ENCODE measurements around the gene MAP4K1.

The MAP4K1 gene

GRCh38 chr19:38644719-38645118 lies 27.0 kb upstream of the MAP4K1 start:
- H3K4me3 ChIP-seq (ENCODE audit: low read length), result no peak overlapping the region
- peak; percentile 68 for DNase-seq (ENCODE audit: low read depth)
- no peak for TF ChIP-seq CTCF (IDR thresholded peaks at IDR 0.05; ENCODE audit: insufficient read depth, low read depth, low read length, missing control alignments)

DNA sequence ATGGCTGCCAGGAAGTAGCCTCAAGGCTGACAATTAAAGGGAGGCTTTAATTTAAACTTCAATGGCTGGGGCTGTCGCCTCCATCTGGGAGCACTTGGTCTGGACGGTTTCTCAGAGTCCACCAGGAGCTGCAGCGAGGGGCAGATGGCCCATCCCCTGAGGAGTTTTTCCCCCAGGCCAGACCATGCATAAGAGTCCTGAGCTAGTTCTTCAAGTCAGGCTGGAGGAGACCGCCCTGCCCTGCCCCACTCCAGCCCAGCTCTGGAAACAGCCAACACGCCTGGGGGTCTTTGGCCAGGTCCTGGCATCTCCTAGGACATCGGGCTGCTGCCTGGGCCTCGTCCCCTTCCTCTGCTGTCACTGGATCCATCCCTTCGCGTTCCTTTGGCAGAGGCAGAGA lies 24.4 kb upstream of the MAP4K1 start:
- no peak for TF ChIP-seq CTCF (IDR thresholded peaks at IDR 0.05; ENCODE audit: insufficient read depth, low read depth, low read length, missing control alignments)
- H3K4me3 ChIP-seq (ENCODE audit: low read length), result no peak overlapping the region
- no peak for DNase-seq (ENCODE audit: low read depth)

DNA sequence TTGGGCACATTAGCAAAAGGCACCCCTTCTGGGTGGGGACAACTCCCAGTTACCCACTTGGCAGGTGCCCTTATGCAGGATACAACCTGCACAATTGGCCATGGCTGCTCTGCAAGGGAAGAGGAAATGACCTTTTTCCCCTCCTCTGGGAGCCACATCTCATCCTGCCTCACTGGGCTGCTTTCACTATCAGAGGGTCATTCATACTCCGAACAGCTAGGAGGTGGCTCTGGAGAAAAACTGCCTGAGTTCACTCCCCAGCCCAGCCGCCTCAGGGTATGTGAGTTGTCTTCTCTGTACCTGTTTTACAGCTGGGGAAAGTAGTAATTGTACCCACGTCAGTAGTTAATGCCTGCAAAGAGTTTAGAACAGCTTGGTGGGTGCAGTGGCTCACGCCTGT lies 22.6 kb upstream of the MAP4K1 start:
- no peak overlapping the region for H3K4me3 ChIP-seq (ENCODE audit: low read length)
- no peak for TF ChIP-seq CTCF (IDR thresholded peaks at IDR 0.05; ENCODE audit: insufficient read depth, low read depth, low read length, missing control alignments)
- peak; percentile 60 for DNase-seq (ENCODE audit: low read depth)

- H3K4me3 ChIP-seq (ENCODE audit: low read length), result no peak overlapping the region
- no peak for DNase-seq (ENCODE audit: low read depth)
- no peak for TF ChIP-seq CTCF (IDR thresholded peaks at IDR 0.05; ENCODE audit: insufficient read depth, low read depth, low read length, missing control alignments)
Observed at GRCh38 chr19:38639679-38640078, 21.9 kb upstream of the MAP4K1 start.

DNA sequence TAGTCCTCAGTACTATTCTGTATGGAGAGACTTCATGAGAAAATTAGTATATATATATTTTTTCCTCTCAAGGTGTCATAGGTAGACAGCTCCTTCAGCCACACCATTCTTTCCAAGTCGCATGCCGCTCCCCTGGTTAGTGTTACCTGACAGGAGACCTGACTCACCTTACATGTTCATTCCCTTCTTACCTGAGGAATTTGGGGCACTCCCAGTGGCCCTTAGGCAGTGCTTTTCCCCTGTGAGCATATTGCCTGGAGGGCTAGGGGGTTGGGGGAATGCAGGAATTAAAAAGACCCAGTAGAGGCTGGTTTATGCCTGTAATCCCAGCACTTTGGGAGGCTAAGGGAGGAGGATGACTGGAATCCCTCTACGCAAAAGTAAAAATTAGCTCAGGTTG lies 20.7 kb upstream of the MAP4K1 start:
- TF ChIP-seq CTCF (IDR thresholded peaks at IDR 0.05; ENCODE audit: insufficient read depth, low read depth, low read length, missing control alignments), result no peak
- peak; percentile 79 for DNase-seq (ENCODE audit: low read depth)

DNA sequence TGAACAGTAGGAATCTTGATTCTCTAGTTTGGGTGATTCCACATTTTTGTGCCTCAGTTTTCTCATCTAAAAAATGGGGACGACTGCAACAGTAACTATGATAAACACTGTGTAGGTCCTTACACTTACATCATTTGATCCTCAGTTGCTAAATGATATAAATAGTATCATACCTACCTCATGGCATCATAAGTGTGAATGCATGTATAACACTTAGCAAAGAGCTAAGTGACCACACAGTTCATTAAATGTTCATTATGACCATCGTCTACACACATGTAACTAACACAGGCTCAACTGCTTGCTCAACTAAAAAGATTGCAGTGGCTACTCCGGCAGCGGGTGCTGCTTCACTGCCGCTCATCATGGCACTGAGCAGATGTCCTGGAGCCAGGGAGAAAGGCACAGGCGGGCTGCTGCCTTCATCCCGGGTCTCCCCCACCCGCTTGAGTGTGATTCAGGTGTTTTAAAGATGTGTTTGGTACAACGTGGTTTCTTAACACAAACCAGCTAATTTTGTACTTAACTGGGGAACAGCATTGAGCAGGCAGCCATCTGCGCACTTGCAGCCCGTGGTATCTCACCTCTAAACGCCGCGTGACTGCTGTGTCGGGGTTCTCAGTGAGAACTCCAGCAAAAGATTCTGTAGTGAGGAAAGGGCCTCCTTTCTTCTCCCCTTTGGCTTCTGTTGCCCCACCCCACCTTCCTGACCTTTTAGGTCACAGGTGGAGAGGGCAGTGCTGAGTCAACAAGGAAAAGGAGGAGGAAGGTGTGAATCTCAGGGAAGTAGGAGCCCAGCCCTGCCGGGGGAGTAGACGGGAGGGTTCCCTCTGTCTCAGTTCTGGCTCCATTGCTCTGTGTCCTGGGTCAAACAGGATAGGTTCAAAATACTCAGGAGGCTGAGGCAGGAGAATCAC lies 18.0 kb upstream of the MAP4K1 start:
- H3K4me3 ChIP-seq (ENCODE audit: low read length), result no peak overlapping the region
- no peak for TF ChIP-seq CTCF (IDR thresholded peaks at IDR 0.05; ENCODE audit: insufficient read depth, low read depth, low read length, missing control alignments)
- no peak for DNase-seq (ENCODE audit: low read depth)

More for the DNA sequence above, 20.7 kb upstream of the MAP4K1 start:
- H3K4me3 ChIP-seq (ENCODE audit: low read length), result no peak overlapping the region

All from epithelial cell of esophagus (primary cell).